ENCODE data around the gene DCAF15. TPM values are rescaled to one million over a fixed set of nuclear protein-coding genes. Genes with fewer than 3 reads are reported as not detected.
"Not testable (repeated sequence)": the region's sequence is repeated elsewhere in the genome, so short reads cannot be mapped to it uniquely, and the experiment has no call there.

DCAF15 gene
- total RNA-seq, 1 experiment from 2014 or later: 14.2 TPM

DNA sequence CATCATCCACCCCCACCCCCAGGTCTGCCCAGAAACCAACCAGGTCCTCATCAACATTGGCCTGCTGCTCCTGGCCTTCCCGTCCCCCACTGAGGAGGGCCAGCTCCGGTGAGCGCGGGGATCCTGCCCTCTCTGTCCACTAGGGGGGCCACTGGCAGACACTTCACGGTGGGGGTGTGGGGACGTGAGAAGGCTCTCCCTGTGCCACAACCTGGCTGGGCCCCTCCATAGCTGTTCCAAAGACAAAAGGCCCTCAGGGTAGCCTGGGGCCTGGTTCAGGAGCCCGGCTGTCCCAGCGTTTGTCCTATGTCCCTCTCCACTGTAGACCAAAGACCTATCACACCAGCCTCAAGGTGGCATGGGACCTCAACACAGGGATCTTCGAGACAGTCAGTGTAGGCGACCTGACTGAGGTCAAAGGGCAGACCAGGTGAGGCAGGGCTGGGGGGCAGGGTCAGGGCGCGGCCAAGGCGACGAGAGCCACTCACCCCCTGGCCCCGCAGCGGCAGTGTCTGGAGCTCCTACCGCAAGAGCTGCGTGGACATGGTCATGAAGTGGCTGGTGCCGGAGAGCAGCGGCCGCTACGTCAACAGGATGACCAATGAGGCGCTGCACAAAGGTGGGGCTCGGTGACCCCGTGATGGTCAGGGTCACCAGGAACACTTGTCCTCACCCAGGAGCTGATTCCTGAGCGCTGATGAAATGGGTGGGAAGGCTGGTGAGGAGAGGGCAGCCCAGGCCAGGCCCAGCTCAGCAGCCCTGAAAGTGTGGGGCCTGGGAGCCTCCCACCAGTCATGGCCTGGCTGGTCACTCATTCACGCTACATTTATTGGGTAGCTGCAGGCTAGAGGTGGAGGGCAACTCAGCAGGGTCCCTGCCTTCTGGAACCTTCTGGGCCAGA, 7.9 kb downstream of the DCAF15 start:
- no peak for DNase-seq (ENCODE audit: low spot score)

DNA sequence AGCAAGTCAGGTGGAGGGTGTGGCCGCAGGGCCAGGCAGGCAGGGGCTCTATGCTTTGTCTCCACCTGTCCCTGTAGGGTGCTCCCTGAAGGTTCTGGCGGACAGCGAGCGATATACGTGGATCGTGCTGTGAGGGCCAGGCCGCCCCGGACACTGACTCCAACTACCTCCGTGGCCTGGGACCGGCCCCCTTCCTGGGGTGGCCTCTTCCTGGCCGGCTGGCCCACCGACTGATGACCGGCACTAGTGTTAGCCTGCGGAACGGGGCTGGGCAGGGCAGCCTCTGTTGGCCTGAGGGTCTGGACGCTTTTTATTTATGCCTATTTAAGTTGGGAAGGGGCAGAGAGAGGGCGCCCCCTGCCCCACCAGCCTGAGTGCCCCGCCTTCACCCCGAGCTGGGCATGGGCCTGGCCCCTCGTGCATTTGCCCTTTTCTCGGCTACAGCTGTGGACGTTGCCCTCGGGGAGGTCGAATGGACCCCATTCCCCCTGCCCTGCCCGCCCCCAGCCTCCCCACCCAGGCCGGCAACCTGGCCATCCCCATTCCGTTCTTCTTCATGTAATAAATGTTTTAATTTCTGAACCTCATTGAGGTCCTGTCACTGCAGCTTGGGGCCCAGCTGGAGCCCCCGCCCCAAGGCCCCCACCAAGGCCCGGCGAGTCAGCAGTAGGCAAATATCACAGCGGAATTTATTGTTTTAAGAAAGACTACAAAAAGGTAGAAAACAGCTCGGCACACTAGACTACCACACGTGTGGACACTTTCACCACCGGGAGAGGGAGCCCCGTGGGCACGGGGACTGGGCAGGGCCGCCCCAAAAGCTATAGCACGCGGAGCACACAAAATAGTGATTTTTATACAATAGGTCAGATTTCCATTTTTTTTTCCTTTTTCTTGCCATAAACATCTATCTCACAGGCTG, 8.8 kb downstream of the DCAF15 start:
- no peak for DNase-seq (ENCODE audit: low spot score)

DNA sequence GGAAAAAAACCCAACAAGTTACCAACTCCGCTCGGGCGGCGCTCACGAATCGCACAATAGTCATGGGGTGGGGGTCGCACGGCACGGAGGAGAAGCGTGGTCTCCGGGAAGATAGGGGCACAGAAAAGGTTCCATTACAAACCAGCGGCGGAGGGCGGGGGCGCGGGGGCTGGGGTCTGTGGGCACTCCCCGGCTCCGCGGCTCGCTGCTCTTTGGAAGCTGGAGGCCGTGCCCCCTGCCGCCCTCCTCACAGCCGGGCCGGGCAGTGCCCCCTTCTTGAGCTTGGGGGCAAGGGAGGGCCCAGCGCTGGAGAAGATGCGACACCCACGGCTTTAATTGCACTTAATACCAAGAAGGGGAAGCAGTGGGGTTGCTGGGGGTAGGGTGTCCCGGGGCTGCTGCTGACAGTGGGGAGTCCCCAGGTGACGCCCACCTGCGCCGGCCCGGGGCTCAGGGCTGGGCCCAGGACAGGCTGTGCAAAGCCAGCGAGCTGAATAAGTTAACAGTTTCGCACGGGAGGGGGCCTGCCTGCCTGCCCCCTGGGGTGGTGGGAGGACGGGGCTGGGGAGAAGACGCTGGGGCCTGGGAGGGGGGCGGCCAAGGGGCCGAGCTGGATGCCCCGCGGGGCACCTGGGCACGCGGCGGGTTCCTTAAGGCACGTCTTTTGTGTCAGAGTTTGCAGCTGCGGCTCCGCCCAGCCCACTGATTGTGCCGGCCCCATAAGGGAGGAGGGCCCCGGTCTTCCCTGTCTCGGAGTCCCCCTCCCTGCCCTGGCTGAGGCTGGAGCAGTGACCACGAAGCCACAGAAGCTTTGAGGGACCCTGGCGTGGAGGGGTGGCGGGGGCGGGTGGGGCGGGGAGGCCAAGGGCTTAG, 9.8 kb downstream of the DCAF15 start:
- no peak for DNase-seq (ENCODE audit: low spot score)

DNA sequence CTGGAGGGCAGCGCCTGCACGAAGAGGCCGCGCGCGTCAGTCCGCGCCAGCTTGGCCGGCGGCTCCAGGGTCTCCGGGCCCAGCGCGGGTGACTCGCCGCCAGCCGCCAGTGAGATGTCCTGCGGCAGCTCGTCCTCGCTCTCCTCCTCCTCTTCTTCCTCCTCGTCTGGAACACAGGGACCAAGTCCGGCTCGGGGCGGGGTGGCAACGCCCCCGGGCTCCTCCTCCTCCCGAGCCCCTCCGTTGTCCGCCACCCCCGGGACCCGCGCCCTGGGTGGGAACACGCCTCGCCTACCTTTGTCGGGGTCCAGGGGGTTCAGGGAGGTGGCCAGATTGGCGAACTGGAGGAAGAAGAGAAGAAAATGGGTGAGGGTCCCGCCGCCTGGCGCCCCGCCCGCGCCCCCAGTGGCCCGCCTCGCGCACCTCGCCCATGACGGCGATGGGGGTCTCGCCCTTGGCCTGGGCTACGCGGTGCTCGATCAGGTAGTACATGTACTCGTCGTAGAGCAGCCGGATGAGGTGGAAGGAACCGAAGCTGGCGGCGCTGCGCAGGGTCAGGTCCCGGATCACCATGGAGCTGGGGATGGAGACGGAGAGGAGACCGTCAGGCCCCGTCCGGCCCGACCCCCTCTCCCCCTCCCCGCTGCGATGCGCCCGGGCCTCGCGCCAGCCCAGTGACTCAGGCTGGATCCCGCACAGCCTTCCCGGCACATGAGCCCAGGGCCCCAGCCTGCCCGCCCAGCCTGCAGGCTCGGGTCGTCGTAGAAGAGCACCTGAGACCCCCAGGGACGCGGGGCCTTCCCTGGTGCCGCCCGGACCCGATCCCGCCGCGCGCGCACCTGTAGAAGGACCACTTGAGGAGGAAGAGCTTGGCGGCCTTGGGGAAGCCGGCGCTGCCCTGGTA, 10.6 kb downstream of the DCAF15 start:
- DNase-seq (ENCODE audit: low spot score): no peak

DNA sequence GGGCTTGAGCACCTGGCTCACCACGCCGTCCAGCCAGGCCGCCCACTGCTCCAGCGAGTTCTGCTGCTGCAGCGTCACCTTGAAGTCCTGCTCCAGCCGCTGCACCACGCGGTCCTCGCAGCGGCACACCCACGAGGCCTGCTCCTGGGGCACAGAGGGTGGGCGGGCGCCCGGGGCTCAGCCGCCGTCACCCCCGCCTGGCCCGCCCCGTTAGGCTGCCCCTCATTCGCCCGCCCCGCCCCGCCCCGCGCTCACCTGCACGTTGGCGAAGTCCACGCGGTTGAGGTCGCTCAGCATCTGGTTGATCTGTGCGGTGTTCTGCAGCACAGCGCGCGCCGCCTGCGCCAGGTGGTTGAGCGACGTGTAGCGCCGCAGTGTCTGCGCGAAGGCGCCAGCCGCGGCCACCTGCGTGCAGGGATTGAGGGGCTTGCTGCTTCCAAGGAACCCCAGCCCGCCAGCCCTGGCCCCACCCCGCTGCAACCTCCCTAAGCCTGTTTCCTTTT, 11.3 kb downstream of the DCAF15 start:
- no peak for DNase-seq (ENCODE audit: low spot score)

DNA sequence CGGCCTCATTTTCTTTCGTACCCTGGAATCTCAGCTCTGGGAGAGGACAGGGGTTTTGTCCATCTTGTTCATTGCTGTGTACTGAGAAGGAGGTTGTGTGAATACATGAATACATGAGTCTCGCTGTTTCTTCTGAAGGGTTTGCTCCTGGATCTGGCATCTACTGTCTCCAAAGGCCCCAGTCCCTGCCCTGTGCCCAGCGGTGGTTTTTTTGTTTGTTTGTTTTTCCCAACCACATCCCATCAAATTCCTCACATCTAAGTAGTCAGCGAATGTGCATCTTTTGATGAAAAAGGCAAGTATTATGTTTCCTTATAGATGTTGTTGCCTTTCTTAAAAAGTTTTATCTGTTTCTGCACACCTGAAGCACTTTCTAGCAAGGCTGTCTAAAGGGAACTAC, 12.5 kb downstream of the DCAF15 start:
- peak; percentile 50 for DNase-seq (ENCODE audit: low spot score)

DNA sequence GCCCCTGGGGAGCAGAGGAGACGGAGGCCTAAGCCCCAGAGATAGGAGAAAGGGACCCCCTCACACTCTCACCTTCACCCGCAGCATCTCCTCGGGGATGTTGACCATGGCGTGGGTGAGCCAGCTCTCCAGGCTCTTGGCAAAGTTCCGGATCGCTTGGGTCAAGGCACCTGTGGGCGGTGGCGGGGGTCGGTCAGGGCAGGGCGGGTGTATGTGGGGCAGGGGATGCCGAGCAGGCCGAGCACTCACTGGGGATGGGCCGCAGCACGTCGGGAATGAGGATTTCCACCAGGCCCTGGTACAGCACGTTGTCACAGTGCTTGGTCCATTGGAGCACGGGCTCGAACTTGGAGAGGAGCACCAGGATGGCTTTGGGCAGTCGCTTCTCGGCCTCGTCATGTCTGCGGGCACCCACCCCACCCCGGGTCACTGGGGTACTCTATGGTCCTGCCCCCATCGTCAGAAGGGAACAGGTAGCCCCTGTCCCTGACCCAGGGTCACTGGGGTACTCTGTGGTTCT, 13.1 kb downstream of the DCAF15 start:
- no peak for DNase-seq (ENCODE audit: low spot score)

DNA sequence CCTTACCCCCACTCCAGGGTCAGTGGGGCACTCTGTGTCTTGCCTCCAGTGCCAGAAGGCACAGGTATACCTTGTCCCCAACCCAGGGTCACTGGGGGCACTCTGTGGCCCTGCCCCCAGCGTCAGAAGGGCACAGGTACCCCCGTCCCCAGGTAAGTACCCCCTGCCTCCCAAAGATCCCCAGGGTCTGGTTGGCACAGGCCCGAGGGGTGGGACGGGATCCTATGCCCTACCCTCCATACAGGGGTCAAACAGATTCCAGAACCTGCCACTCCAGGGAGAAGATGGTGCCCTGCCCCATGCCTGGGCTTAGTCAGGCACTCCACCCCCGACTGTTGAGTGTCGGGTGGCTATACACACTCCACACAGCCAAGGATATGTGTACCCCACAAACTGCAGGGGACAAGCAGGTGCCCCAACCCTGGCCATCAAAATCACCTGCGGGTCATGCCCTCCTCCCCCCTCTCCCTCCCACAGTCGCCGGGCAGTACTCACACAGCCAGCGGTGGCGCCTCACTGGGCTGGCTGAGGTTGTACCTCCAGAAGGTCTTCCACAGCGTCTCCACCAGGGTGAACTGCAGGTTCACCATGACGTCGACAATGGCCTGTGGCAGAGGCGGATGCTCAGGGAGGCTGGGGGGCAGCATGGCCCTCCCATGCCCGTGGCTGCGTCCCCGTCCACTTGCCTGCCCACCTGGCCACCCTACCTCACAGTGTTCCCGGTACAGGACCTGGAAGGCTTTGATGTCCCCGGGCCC, 13.8 kb downstream of the DCAF15 start:
- no peak for DNase-seq (ENCODE audit: low spot score)

DNA sequence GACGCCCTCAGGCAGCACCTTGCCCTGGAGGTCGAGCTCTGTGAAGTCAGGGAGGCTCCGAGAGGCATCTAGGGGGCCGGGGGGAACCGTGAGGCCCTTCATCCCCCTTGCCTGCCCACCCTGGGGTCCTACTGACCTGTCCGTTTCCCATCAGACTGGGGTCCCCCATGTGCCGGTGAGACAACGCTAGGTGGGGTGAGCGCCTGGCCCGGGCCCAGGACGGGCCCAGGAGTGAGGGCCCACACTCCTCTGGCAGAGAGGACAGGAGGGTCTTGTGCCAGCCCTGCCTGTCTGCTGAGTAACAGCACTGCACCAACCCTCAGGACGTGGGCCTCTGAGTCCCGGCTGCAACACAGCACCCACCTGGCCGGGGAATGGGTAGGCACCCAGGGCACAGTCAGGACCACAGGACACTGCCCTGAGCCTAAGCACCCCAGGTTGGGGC, 14.4 kb downstream of the DCAF15 start:
- DNase-seq (ENCODE audit: low spot score): no peak

DNA sequence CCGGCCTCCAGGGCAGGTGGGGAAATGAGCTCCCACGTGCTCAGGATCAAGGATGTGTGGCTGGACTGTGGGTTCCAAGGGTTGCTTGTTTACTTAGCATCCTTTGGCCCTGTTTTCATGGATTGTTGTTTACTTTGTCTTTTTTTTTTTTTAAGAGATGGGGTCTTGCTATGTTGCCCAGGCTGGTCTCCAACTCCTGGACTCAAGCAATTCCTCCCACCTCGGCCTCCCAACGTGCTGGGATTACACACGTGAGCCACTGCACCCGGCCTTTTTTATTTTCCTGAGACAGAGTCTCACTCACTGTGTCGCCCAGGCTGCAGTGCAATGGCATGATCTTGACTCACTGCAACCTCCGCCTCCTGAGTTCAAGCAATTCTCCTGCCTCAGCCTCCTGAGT, 14.9 kb downstream of the DCAF15 start:
- DNase-seq (ENCODE audit: low spot score): not testable (repeated sequence)

DNA sequence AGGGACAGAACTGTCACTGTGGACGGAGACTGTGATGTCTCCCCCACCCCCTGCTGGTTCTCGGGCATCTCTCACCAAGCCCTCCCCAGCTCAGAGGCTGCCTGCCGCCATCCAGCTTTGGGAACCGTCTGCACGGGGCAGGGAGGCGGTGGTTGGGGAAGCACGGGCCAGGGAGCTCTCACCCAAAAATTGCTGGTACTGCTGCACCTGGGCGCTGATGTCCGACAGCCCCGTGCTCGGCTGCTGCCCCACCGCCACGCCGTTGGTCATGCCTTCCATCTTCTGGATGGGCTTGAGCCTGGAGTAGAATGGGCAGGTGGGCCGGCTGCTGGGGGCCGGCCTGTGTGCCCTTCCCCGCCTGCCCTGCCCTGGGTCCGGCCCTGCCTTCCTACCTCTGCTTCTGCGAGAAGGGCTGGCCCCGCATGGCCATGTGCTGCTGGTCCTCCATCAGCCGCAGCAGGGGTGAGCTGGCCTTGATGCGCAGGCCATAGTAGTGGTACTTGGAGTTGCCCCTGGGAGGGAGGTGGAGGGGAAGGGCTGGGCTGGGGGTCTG, 16.1 kb downstream of the DCAF15 start:
- DNase-seq (ENCODE audit: low spot score): no peak

DNA sequence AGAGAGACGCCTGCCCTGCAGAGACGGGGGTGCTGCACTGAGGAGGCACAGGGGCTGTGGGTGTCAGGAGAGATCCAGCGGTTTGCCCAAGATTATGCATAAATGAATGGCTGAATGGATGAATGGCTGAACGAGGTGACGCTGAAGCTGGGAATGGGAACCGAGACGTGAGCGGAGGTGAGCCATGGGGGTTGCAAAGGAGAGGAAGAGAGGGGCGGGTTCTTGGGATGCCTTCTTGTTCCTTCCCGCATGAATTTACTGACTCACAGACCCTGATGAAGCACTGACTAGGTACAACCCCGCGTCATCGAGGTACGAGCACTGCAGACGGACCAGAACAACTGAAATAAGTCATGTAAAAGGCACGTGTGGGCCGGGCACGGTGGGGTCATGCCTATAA, 16.7 kb downstream of the DCAF15 start:
- no peak for DNase-seq (ENCODE audit: low spot score)

DNA sequence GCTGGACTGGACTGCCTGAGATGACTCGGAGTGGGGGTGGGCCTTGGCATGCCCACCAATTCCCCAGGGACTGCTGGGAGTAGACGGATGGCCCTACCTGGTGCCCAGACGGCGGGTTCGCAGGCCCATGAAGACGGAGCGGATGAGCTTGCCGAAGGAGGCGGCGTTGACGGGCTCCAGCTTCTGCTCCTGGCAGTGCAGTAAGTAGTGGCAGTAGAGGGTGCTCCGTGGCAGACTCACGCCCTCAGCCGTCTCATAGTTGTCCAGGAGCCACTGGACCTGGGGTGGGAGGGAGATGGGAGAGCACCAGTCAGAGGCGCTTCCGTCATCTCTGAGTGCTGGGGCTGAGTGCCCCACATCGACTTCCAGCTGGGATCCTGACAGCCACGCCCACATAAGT, 17.6 kb downstream of the DCAF15 start:
- no peak for DNase-seq (ENCODE audit: low spot score)

DNA sequence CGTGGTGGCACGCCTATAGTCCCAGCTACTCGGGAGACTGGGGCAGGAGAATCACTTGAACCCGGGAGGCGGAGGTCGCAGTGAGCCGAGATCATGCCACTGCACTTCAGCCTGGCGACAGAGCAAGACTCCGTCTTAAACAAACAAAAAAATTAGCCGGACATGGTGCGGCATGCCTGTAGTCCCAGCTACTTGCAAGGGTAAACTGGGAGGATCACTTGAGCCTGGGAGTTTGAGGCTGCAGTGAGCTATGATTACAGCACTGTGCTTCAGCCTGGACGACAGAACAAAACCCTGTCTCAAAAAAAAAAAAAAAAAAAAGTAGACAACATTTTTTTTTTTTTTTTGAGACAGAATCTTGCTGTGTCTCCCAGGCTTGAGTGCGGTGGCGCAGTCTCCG, 19.6 kb downstream of the DCAF15 start:
- DNase-seq (ENCODE audit: low spot score): not testable (repeated sequence)

DNA sequence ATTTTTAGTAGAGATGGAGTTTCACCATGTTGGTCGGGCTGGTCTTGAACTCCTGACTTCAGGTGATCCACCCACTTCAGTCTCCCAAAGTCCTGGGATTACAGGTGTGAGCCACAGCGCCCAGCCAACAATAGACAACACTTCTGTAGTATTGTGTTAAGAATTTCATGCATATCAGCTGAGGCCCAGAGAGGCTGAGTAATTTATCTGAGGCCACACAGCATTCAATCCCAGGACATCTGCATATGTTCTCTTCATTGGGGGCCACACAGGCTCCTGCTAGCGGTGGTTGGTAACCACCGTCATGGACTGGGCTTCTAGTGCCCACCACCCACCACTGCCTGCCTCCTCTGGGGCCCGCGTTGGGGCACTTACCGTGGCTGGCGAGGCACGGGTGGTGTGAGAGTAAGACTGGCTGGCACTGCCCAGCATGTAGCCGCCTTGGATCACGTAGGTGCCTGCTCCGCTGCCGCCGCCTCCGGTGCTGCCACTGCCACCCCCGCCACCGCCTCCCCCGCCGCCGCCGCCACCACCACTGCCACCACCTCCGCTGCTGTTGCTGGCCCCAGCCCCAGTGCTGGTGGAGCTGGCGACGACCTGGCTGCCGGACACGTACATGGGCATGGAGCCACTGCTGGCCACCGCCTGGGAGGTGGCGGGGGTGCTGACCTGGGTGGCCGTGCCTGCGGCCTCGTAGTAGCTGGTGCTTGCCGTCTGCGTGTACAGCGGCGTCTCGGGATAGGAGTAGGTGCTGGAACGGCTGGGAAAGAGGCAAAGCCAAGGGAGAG, 20.3 kb downstream of the DCAF15 start:
- DNase-seq (ENCODE audit: low spot score): no peak

DNA sequence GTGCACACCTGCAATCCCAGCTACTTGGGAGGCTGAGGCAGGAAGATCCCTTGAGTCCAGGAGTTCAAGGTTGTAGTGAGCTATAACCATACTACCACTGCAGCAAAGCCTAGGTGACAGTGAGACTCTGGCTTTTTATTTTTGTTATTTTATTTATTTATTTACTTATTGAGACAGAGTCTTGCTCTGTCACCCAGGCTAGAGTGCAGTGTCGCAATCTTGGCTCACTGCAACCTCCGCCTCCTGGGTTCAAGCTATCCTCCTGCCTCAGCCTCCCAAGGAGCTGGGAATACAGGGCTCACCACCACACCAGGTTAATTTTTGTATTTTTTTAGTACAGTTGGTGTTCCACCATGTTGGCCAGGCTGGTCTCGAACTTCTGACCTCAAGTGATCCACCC, 21.2 kb downstream of the DCAF15 start:
- not testable (repeated sequence) for DNase-seq (ENCODE audit: low spot score)

DNA sequence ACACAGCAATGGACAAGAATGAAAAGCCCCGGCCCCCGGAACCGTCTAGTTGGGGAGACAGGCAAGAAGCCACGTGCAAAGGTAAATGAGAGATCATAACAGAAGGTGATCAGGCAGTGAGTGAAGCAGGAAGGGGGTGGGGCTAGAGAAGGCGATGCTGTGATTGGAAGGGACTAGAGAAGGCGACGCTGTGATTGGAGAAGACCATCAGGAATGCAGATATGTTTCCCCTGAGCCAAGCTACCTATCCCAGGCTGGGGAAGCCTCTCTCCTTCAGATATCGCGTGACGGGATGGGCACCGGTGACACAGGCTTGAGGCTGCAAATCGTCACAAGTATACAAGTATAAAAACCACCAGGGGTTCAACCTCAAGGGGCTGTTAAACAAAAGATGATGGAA, 21.8 kb downstream of the DCAF15 start:
- no peak for DNase-seq (ENCODE audit: low spot score)

DNA sequence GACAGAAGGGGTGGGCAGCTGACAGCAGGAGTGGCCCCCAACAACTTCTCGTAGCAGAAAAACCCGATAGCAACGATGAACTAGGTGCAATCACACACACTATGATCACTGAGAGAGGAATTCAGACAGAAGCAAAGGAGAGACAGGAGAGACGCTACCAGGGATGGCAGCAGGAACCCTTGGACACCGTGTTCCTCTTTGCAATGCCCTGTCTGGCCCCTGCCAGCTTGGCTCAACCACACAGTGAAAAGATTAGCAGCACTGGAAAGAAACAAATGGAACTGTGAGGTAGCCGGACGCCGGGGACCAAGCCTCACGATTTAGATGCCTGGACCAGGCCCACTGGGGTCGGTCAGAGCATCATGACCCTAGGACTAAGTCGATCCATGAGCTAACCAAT, 23.6 kb downstream of the DCAF15 start:
- DNase-seq (ENCODE audit: low spot score): no peak

Data from H4 (cell line).